Right cardiac atrium (tissue), 5 donors: Measurements from ENCODE around the gene MGMT. TPM values are rescaled to one million over a fixed set of nuclear protein-coding genes. Genes with fewer than 3 reads are reported as not detected.

ENCODE experiments used
- ATAC-seq, 2 donors: fragments of 200-7000 bp; cut with Tn5 transposase; one replicate each; pipeline versions ENCODE4 v1.8.0 to v1.9.1; 2020; ENCODE audit warnings: moderate library complexity in 2 of 2, mild to moderate bottlenecking in 1 of 2
- DNase-seq, 3 donors: peaks; one replicate each; pipeline ENCODE4 v3.0.0-alpha.2; 2020
- H3K27ac ChIP-seq: one replicate; pipeline ENCODE4 v1.5.1; 2013; ENCODE audit warnings: mild to moderate bottlenecking, low read length, control low read depth, moderate library complexity
- H3K27me3 ChIP-seq: one replicate; pipeline ENCODE4 v1.6.1; 2013; ENCODE audit not compliant: control insufficient read depth, insufficient read depth
- H3K4me1 ChIP-seq: one replicate; pipeline ENCODE4 v1.6.1; 2013; ENCODE audit warnings: low read length; ENCODE audit not compliant: control insufficient read depth, insufficient read depth
- H3K4me3 ChIP-seq: one replicate; pipeline ENCODE4 v1.5.1; 2013; ENCODE audit warnings: low read length, control low read depth
- H3K9me3 ChIP-seq: one replicate; pipeline ENCODE4 v1.6.1; 2013; ENCODE audit warnings: low read length; ENCODE audit not compliant: control insufficient read depth
- WGBS: extraction: QIAGEN DNeasy Blood & Tissue Kit; methylation state at CpG from one replicate; pipeline ENCODE4 v1.1.7; 2013; 5-methylcytosine and 5-hydroxymethylcytosine counted together
- intact Hi-C, 4 donors: fragments of 100-400 bp; cut with DNase I; formaldehyde crosslinking; loops; one replicate each; pipeline versions ENCODE4 v1.11.0 to v1.14.0; 2022 to 2023
- polyA plus RNA-seq: library from polyadenylated mRNA; stranded (reverse); fragments of 200-250 nt; gene quantifications from one replicate; pipeline ENCODE4 v1.2.3, GENCODE V29; 2013
- total RNA-seq, 4 donors: library from RNA; stranded (reverse); fragmentation: NEBNext Ultra II Directional; extraction: Animal tissue kit (Norgen Biotek cat#: 25700); gene quantifications; one replicate each; pipeline ENCODE4 v1.2.1, GENCODE V29; 2021
- donor health status: healthy with polysubstance abuse.
- donor health status: DM: no; HTN: yes; CAD: no.
- donor health status: DM: no; HTN: no; CAD: no.
- donor health status: DM: no; HTN: yes; CAD: no; lungs with severe emphysema.
- donor health status: DM: yes; HTN: yes; CAD: no.

Gene MGMT
- total and polyA plus RNA-seq, 5 donors: 11.3 to 18.2 (median 13.6) TPM

DNA sequence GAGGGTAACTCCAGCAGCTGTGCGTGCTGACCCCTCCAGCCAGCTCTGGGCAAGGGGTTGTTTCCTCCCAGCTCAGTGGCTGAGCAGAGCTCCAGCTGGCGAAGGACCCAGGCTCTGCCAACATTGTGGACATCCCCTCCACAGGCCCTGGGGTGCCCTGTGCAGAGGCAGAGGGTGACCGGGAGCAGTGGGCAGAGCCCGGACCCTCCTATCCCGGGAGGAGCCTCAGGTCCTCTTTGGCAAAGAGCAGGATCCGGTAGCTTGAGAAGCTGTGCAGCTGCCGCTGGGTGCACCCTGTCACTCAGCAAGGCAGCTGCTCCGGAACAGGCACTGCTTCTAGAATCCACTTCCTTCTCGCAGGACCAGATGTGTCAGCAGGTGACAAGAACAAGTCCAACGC lies 321.2 kb downstream of the MGMT start:
- Histone ChIP-seq H3K27me3 (no peaks in the 10 kb centered on the region), H3K9me3 (no peaks in the 10 kb centered on the region), H3K4me3 (no peak overlapping the region), H3K4me1 (no peaks in the 10 kb centered on the region), H3K27ac (no peak overlapping the region)
- ATAC-seq (no peak), DNase-seq (no peak)
- intact Hi-C loops: no loop called here
- 84% methylated on average over 10 of the region's 10 CpGs for WGBS

DNA sequence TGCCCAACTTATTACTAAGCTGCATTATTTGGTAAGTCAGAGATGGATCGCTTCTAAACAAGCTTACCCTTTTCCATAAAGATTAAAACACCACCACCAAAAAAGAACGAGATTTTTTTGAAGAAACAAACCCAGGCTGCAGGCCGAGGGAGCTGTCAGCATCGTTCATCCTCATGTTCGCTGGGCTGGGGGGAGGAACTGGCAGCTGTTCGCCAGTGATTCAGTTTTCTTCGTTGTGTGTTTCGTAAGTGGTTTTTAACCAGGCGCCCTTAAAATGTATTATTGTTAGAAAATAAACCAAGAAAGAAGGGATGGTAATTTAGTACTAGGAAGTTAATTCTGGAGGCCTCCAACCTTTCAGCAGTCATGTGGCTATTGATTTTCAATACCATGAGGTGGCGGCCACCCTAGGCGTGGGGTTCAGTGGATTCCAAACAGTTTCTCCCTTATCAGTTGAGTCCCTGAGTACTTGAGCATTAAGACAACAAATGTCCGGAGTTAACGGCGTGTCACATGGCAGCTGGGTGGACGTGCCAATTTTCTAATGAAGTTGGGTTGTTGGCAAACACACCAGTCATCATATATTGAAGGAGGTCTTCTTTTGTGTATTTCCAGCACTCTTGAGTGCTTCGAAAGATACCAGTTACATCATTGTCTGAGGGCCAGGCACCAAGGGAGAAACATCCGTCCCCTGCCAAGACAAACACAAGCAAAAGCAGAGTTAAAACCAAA lies 323.8 kb downstream of the MGMT start:
- H3K4me1 ChIP-seq: no peaks in the 10 kb centered on the region
- no peaks in the 10 kb centered on the region for H3K27me3 ChIP-seq
- 65% methylated on average over 17 of the region's 17 CpGs for WGBS
- intact Hi-C loops: no loop called here
- no peak overlapping the region for H3K27ac ChIP-seq
- ATAC-seq (no peak), DNase-seq (no peak)
- no peak overlapping the region for H3K4me3 ChIP-seq
- no peaks in the 10 kb centered on the region for H3K9me3 ChIP-seq

- no peak for ATAC-seq
- no peak overlapping the region for H3K4me3 ChIP-seq
- intact Hi-C loops: no loop called here
- no peaks in the 10 kb centered on the region for H3K9me3 ChIP-seq
- no peak overlapping the region for H3K27ac ChIP-seq
- no peaks in the 10 kb centered on the region for H3K4me1 ChIP-seq
- DNase-seq: no peak
- WGBS: 88% methylated on average over 7 of the region's 7 CpGs
- no peaks in the 10 kb centered on the region for H3K27me3 ChIP-seq
These were observed 325.1 kb downstream of the MGMT start for GRCh38 chr10:129792141-129792540.

DNA sequence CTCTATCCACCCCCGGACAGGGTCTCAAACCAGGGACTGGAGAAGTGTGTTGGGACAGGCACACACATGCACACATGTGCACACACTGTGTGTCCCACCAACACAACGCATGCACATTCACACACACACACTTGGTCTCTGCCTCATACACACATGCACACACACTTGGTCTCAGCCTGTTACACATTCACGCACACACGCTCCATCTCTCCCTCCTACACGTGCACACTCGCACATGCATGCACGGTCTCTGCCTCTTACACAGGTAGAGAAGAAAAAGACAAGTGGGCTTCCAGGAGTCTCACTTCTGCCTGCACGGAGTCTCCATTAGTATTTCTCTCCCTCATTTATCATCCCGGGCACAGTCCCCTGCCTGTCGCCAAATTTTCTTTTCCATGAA lies 325.8 kb downstream of the MGMT start:
- no peaks in the 10 kb centered on the region for H3K27me3 ChIP-seq
- 93% methylated on average over 10 of the region's 10 CpGs for WGBS
- no peaks in the 10 kb centered on the region for H3K9me3 ChIP-seq
- intact Hi-C loops: no loop called here
- DNase-seq (no peak), ATAC-seq (no peak)
- no peaks in the 10 kb centered on the region for H3K4me1 ChIP-seq
- no peak overlapping the region for H3K27ac ChIP-seq
- H3K4me3 ChIP-seq: no peak overlapping the region

- Histone ChIP-seq H3K27me3 (no peaks in the 10 kb centered on the region), H3K9me3 (no peaks in the 10 kb centered on the region), H3K27ac (no peak overlapping the region), H3K4me1 (no peaks in the 10 kb centered on the region), H3K4me3 (no peak overlapping the region)
- ATAC-seq: no peak
- 93% methylated on average over 6 of the region's 6 CpGs for WGBS
- no peak for DNase-seq
- intact Hi-C loops: no loop called here
These were observed 326.4 kb downstream of the MGMT start for GRCh38 chr10:129793479-129793878.

- intact Hi-C loops: no loop called here
- WGBS: 96% methylated on average over 22 of the region's 22 CpGs
- H3K4me3 ChIP-seq: no peak overlapping the region
- H3K4me1 ChIP-seq: no peaks in the 10 kb centered on the region
- no peak overlapping the region for H3K27ac ChIP-seq
- H3K27me3 ChIP-seq: no peaks in the 10 kb centered on the region
- no peaks in the 10 kb centered on the region for H3K9me3 ChIP-seq
- DNase-seq (no peak), ATAC-seq (no peak)
These were observed 327.0 kb downstream of the MGMT start for GRCh38 chr10:129793996-129794395.

DNA sequence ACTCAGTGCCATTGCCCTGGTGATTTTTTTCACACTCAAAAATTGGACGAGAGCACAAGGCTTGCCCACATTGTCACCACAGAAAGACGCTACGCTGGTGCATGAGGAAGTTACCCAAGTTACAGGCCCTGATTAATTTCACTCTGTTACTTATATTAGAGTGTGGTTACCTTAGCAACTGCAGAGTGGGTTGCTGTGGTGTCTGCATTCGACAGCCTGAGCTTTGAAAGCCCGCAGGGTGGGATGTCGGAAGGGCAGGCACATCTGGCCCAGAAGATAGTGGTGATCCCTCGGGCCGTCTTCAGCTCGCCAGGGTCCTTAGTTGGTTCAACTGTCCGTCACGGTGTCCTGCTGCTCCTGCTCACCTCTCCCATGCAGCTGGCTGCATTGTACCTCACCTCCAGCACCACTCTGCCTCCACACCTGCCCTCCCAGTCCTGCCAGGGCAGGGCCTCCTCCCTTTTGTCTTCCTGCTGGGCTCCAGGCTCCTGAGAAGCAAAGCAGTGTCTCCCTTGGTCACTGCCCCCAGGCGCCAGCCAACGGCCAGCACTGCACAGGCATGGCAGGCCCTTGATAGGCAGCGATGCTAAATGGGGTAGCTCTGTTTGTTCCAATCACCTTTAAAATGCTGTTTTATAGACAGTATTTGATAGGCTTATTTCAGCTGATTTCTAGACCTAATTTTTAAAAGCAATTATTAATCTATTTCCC lies 329.8 kb downstream of the MGMT start:
- Histone ChIP-seq H3K27me3 (no peaks in the 10 kb centered on the region), H3K4me1 (no peaks in the 10 kb centered on the region), H3K4me3 (no peak overlapping the region), H3K9me3 (no peaks in the 10 kb centered on the region), H3K27ac (no peak overlapping the region)
- ATAC-seq (peak in 1 of 2 donors; percentile 29), DNase-seq (no peak)
- intact Hi-C loops: no loop called here
- WGBS: 74% methylated on average over 14 of the region's 14 CpGs

- Histone ChIP-seq H3K27ac (no peak overlapping the region), H3K4me3 (no peak overlapping the region), H3K4me1 (no peaks in the 10 kb centered on the region), H3K9me3 (no peaks in the 10 kb centered on the region), H3K27me3 (no peaks in the 10 kb centered on the region)
- intact Hi-C loops: no loop called here
- ATAC-seq (no peak), DNase-seq (no peak)
- WGBS: 83% methylated on average over 3 of the region's 3 CpGs
These were observed 332.9 kb downstream of the MGMT start for GRCh38 chr10:129799942-129800341.

- Histone ChIP-seq H3K9me3 (no peaks in the 10 kb centered on the region), H3K4me1 (no peaks in the 10 kb centered on the region), H3K4me3 (no peak overlapping the region), H3K27ac (no peak overlapping the region), H3K27me3 (no peaks in the 10 kb centered on the region)
- 75% methylated on average over 14 of the region's 14 CpGs for WGBS
- ATAC-seq: no peak
- DNase-seq: no peak
- intact Hi-C loops: no loop called here
These were observed 333.8 kb downstream of the MGMT start for GRCh38 chr10:129800796-129801340.

DNA sequence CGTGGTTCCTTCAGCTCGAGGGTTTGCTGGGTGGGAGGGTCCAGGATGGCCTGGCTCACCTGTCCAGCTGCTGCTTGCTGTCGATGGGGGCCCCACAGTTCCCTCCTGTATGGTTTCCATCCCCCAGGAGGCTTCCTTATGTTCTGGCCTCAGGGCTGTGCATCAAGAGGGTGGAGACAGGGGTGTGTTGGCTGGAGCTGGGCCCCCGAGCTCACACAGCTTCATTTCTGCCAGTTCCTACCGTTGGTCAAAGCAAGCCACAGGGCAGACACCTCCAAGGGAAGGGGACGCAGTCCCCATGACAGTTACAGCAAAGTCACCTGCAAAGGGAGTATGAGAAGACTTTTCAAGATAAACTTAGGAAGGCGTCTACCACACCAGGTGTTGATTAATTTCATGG lies 340.2 kb downstream of the MGMT start:
- Histone ChIP-seq H3K4me1 (no peaks in the 10 kb centered on the region), H3K27ac (no peak overlapping the region), H3K4me3 (no peak overlapping the region), H3K27me3 (no peaks in the 10 kb centered on the region), H3K9me3 (no peaks in the 10 kb centered on the region)
- WGBS: 85% methylated on average over 7 of the region's 7 CpGs
- DNase-seq (no peak), ATAC-seq (no peak)
- intact Hi-C loops: no loop called here

DNA sequence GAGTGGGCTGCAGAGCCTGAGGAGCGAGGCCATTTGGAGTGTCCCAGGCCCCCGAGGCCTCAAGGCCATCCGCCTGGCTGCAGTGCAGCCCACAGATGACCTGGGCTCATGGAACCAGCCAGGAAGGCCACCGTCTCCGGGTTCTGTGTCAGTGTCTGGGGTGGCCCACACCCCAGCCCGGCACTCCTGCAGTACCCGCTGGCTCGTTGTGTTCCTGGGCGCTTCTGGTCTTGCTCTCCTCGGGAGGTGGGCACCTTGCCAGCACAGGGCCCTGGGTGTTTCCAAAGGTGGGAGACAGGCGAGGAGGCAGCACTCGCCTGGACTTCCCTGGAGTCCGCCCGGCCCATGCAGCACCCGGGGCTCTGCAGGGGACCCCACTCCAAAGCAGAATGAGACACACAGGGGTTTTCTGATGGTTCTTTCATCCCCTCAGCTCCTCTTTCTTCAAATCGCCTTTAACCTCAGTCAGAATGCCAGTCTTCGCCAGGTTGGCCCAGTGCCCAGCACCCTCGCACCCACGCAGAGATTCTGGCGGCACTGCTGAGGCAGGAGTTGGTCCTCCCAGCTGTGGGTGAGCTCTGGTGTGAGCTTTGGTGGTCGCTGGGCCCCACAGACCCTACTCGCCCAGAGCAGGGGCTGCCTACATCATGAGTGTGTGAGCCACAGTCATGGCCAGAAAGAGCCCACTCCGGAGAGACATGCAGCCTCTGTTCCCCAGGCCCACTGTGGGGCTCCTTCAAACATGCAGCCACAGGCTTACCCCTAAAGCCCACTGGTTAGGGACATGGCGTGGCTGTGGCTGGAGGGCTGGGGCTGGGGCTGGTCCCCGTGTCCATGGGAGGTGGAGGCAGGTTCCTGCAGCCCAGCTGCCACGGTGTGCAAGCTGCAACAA lies 341.3 kb downstream of the MGMT start:
- WGBS: 89% methylated on average over 26 of the region's 26 CpGs
- DNase-seq: no peak

More for the DNA sequence above, 341.3 kb downstream of the MGMT start:
- H3K9me3 ChIP-seq: no peaks in the 10 kb centered on the region
- H3K27ac ChIP-seq: no peak overlapping the region
- ATAC-seq: no peak
- no peaks in the 10 kb centered on the region for H3K27me3 ChIP-seq
- H3K4me3 ChIP-seq: no peak overlapping the region
- no peaks in the 10 kb centered on the region for H3K4me1 ChIP-seq
- intact Hi-C loops: no loop called here
